NT2/D1 (cell line): ENCODE data around the gene NOL3.

Experiments
- SUZ12 ChIP-seq: IDR thresholded peaks from 2 replicates; pipeline ENCODE4 v1.6.1; 2011; ENCODE audit not compliant: insufficient read length, insufficient read depth; ENCODE audit errors: extremely low read depth
- YY1 ChIP-seq: IDR thresholded peaks from 2 replicates; pipeline ENCODE4 v1.6.1; 2011; ENCODE audit not compliant: insufficient read length, insufficient read depth
- ZNF274 ChIP-seq: IDR thresholded peaks from 2 replicates; pipeline ENCODE4 v1.6.1; 2011; ENCODE audit warnings: mild to moderate bottlenecking, low read depth, low read length

DNA sequence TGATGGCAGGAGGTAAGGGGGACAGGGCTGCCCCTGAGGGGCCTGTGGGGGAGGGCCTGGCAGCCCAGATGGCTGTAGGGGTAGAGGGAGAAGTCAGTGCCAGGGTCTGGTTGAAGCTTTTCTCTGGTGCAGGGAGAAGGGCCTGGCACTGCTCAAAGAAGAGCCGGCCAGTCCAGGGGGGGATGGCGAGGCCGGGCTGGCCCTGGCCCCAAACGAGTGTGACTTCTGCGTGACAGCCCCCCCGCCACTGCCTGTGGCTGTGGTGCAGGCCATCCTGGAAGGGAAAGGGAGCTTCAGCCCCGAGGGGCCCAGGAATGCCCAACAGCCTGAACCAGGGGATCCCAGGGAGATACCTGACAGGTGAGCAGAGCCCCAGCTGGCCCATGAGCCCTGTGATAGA, 2.8 kb upstream of the NOL3 start:
- no peak for TF ChIP-seq ZNF274
- TF ChIP-seq YY1: no peak
- TF ChIP-seq SUZ12: no peak
